ENCODE results near the gene WDFY4. TPM values are rescaled to one million over a fixed set of nuclear protein-coding genes. Genes with fewer than 3 reads are reported as not detected.

The WDFY4 gene
- total and polyA plus RNA-seq, 2 of the 13 experiments (the other 11 are each of a cell fraction or from before 2014, with no cell fraction given): not detected

- TF ChIP-seq TP53 (CRISPR knock-in tag; conservative IDR thresholded peaks at IDR 0.05): no peak
- no peak for TF ChIP-seq ZMYM2 (CRISPR knock-in tag; IDR thresholded peaks at IDR 0.05)
- TF ChIP-seq SALL2 (CRISPR knock-in tag; IDR thresholded peaks at IDR 0.05): 0 out of 2 replicates have a peak, but pooled peaks have one; percentile 59
- peak; percentile 61 for TF ChIP-seq ELF3 (CRISPR knock-in tag; IDR thresholded peaks at IDR 0.05)
- TF ChIP-seq THYN1 (CRISPR knock-in tag; IDR thresholded peaks at IDR 0.05; ENCODE audit: borderline replicate concordance, low read depth): no peak
- TF ChIP-seq MXI1 (IDR thresholded peaks at IDR 0.05; ENCODE audit: borderline replicate concordance, low read depth, low read length): no peak
- TF ChIP-seq POGZ (CRISPR knock-in tag; IDR thresholded peaks at IDR 0.05): peak; percentile 39; the same call in 1 of the 2 replicates
- no peak for TF ChIP-seq ZNF770 (CRISPR knock-in tag; IDR thresholded peaks at IDR 0.05)
- no peak for TF ChIP-seq NR2F6 (IDR thresholded peaks at IDR 0.05)
- TF ChIP-seq NR2F6 (CRISPR knock-in tag; IDR thresholded peaks at IDR 0.05): no peak
- no peak for TF ChIP-seq ZNF550 (CRISPR knock-in tag; IDR thresholded peaks at IDR 0.05; ENCODE audit: borderline replicate concordance)
- no peak for TF ChIP-seq ZNF562 (CRISPR knock-in tag; IDR thresholded peaks at IDR 0.05; ENCODE audit: borderline replicate concordance)
- TF ChIP-seq ZHX2 (IDR thresholded peaks at IDR 0.05; ENCODE audit: low read depth): no peak
- TF ChIP-seq ZHX2 (CRISPR knock-in tag; IDR thresholded peaks at IDR 0.05; ENCODE audit: borderline replicate concordance): no peak
- TF ChIP-seq ZNF501 (CRISPR knock-in tag; IDR thresholded peaks at IDR 0.05): no peak
- no peak for TF ChIP-seq MBD4 (IDR thresholded peaks at IDR 0.05; ENCODE audit: borderline replicate concordance, low read length)
- TF ChIP-seq ZNF383 (CRISPR knock-in tag; IDR thresholded peaks at IDR 0.05; ENCODE audit: borderline replicate concordance): no peak
- 0 out of 2 replicates have a peak, but pooled peaks have one; percentile 26 for TF ChIP-seq MED1 (CRISPR knock-in tag; IDR thresholded peaks at IDR 0.05)
- no peak for TF ChIP-seq ZNF652 (CRISPR knock-in tag; IDR thresholded peaks at IDR 0.05; ENCODE audit: borderline replicate concordance, low read depth)
- peak; percentile 91 for TF ChIP-seq RAD21 (CRISPR knock-in tag; IDR thresholded peaks at IDR 0.05)
- TF ChIP-seq ZNF816 (CRISPR knock-in tag; IDR thresholded peaks at IDR 0.05; ENCODE audit: borderline replicate concordance): no peak
- TF ChIP-seq KAT8 (CRISPR knock-in tag; IDR thresholded peaks at IDR 0.05): no peak
- no peak for TF ChIP-seq HMG20B (CRISPR knock-in tag; conservative IDR thresholded peaks at IDR 0.05)
- no peak for TF ChIP-seq CREM (IDR thresholded peaks at IDR 0.05)
- TF ChIP-seq CREM (CRISPR knock-in tag; IDR thresholded peaks at IDR 0.05): no peak
- TF ChIP-seq CBX1 (IDR thresholded peaks at IDR 0.05; ENCODE audit: low read depth): peak; percentile 69
- 0 out of 2 replicates have a peak, but pooled peaks have one; percentile 67 for TF ChIP-seq RNF2 (conservative IDR thresholded peaks at IDR 0.05; ENCODE audit: low read depth)
These were observed 28.3 kb upstream of the WDFY4 start (continued) for GRCh38 chr10:48656241-48656913.

Data from HepG2 (cell line).